ENCODE measurements around the gene GORAB. TPM values are rescaled to one million over a fixed set of nuclear protein-coding genes. Genes with fewer than 3 reads are reported as not detected.

Gene GORAB
- total and polyA plus RNA-seq, 2 of the 4 experiments (the other 2 are of a cell fraction): 11.3 to 14.0 TPM

- Histone ChIP-seq H2BK15ac (ENCODE audit: low read depth, low read length) (no peak overlapping the region), H3K23ac (ENCODE audit: low read depth, low read length) (no peak overlapping the region), H3K27ac (ENCODE audit: insufficient read depth, low read length) (no peak overlapping the region), H4K8ac (ENCODE audit: low read depth in 2 of 2, low read length in 2 of 2) (no peak overlapping the region), H3K18ac (ENCODE audit: low read depth, low read length) (no peak overlapping the region), H2AK5ac (ENCODE audit: low read depth, low read length) (no peak overlapping the region), H3K9ac (ENCODE audit: low read depth, low read length) (no peak overlapping the region), H4K5ac (ENCODE audit: low read depth, low read length) (no peak overlapping the region), H4K91ac (ENCODE audit: insufficient read depth, low read depth, low read length) (no peak overlapping the region), H3K4me1 (ENCODE audit: control insufficient read depth, insufficient read depth, low read length) (peaks cover 2% of the 10 kb centered on the region; the same call in 1 of the 2 replicates), H3K4ac (ENCODE audit: low read depth, low read length) (no peak overlapping the region), H3K27me3 (ENCODE audit: control insufficient read depth, insufficient read depth, low read length) (no peaks in the 10 kb centered on the region), H3K56ac (ENCODE audit: extremely low read depth, insufficient read depth, low read length) (no peak overlapping the region), H2AK9ac (replicated peaks; ENCODE audit: low read depth, low read length, poor library complexity) (no peak overlapping the region), H3K9me3 (ENCODE audit: control insufficient read depth, insufficient read depth, low read length) (no peaks in the 10 kb centered on the region), H3K4me2 (ENCODE audit: low read depth, low read length) (no peak overlapping the region), H2AFZ (replicated peaks; ENCODE audit: low read length, poor library complexity) (no peak overlapping the region), H3K79me1 (ENCODE audit: low read depth in 1 of 2, low read length in 2 of 2) (peaks cover 24 to 49% of the 10 kb centered on the region in 2 experiments), H3K36me3 (ENCODE audit: control insufficient read depth, insufficient read depth, low read length) (peaks cover 7% of the 10 kb centered on the region), H3K9me1 (ENCODE audit: insufficient read depth, low read length) (peaks cover 5% of the 10 kb centered on the region; the same call in 1 of the 2 replicates), H2BK5ac (ENCODE audit: low read depth, low read length, poor library complexity, severe bottlenecking) (no peak overlapping the region), H3K14ac (replicated peaks; ENCODE audit: low read depth, low read length) (no peak overlapping the region), H3K4me3 (ENCODE audit: insufficient read depth, low read depth, low read length) (no peak overlapping the region), H2BK20ac (ENCODE audit: low read depth, low read length) (no peak overlapping the region), H4K20me1 (ENCODE audit: insufficient read depth, low read length) (no peaks in the 10 kb centered on the region), H2BK120ac (ENCODE audit: low read depth, low read length) (no peak overlapping the region)
- ATAC-seq (ENCODE audit: low read depth) (no peak), DNase-seq (no peak)
- ChIA-PET CTCF (no interaction called here), POLR2A (ENCODE audit: unreplicated experiment) (no interaction called here)
- TF ChIP-seq RFX5 (IDR thresholded peaks at IDR 0.05; ENCODE audit: low read depth, low read length) (no peak), FOS (IDR thresholded peaks at IDR 0.05; ENCODE audit: low read depth, low read length) (no peak), SMC3 (IDR thresholded peaks at IDR 0.05; ENCODE audit: low read depth, low read length) (no peak), RCOR1 (IDR thresholded peaks at IDR 0.05; ENCODE audit: insufficient replicate concordance, low read length) (no peak), USF2 (IDR thresholded peaks at IDR 0.05; ENCODE audit: low read depth, low read length) (no peak), ELK1 (IDR thresholded peaks at IDR 0.05; ENCODE audit: borderline replicate concordance, low read depth, low read length) (no peak), MXI1 (IDR thresholded peaks at IDR 0.05; ENCODE audit: borderline replicate concordance, low read depth, low read length) (no peak), POLR2A (IDR thresholded peaks at IDR 0.05; ENCODE audit: low read depth, low read length) (no peak), MAFK (IDR thresholded peaks at IDR 0.05; ENCODE audit: low read depth, low read length) (no peak), CHD1 (IDR thresholded peaks at IDR 0.05; ENCODE audit: low read depth, low read length) (no peak), BHLHE40 (IDR thresholded peaks at IDR 0.05; ENCODE audit: low read depth, low read length) (no peak)
- no TSS peak for BruUV-seq (replicated peaks)
- WGBS, 2 experiments (ENCODE audit: extremely low coverage in 2 of 2, insufficient read length in 1 of 2): 100% methylated on average over 1 of the region's 2 CpGs; no CpG with 5 or more reads in 1 of the 2 experiments
- dilution Hi-C loops (cut with HindIII; ENCODE audit: low sequenced_read_pairs, unreplicated experiment): no loop called here
- intact Hi-C loops (cut with micrococcal nuclease): loop anchor here (10.0 kb wide), 2 partner anchors 321 to 689 kb away; no protein-coding TSS in a partner anchor
- in situ Hi-C loops (cut with MboI; ENCODE audit: low sequenced_read_pairs): loop anchor here (10.0 kb wide), 1 partner anchor 129 kb away; the partner anchor contains the start of gene PRRX1
These were observed 3.5 kb downstream of the GORAB start for GRCh38 chr1:170535418-170535817.
